ENCODE measurements around the gene HNRNPF.
"Not testable (repeated sequence)": the region's sequence is repeated elsewhere in the genome, so short reads cannot be mapped to it uniquely, and the experiment has no call there.

Gene HNRNPF

DNA sequence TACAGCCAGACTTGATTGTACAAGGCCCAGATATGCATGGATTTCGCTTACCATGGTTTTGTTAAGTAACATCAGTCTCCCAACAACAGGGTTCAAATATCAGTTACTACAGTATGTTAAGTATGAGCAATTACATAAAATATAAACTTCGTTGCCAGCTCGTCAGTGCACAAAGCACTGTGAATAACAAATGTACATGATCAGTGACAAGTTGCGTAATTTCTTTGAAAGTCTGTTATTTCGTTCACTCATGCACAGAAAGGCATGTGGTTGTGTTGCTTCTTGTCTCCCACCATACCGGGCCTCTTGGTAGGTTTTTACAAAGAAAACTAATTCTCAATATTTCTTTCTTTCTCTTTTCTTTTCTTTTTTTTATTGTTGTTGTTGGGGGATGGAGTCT lies 15.4 kb upstream of the HNRNPF start:
- no peaks in the 10 kb centered on the region for H3K36me3 ChIP-seq
- no peaks in the 10 kb centered on the region for H4K20me1 ChIP-seq
- peaks cover 38 to 66% (median 59%) of the 10 kb centered on the region in 10 experiments for H3K4me1 ChIP-seq
- H3K9ac ChIP-seq: no peak overlapping the region
- H3K27me3 ChIP-seq: no peaks in the 10 kb centered on the region
- peak in 7 of 11 experiments; percentile 41 to 88 (median 74); a peak in 12 of 22 replicates for TF ChIP-seq Cebpa-rat (IDR thresholded peaks at IDR 0.05)
- H3K4me3 ChIP-seq: no peak overlapping the region
- H3K9me3 ChIP-seq (replicated peaks in 1 of 11): peaks cover 0 to 14% (median 5%) of the 10 kb centered on the region in 11 experiments; a peak in 15 of 22 replicates
- H3K27ac ChIP-seq: peak overlapping the region in 4 of 11 experiments; percentile 8 to 52 (median 34); a peak in 6 of 22 replicates
- H3K4me2 ChIP-seq: peak overlapping the region in 5 of 11 experiments; percentile 16 to 52 (median 31); a peak in 8 of 22 replicates

DNA sequence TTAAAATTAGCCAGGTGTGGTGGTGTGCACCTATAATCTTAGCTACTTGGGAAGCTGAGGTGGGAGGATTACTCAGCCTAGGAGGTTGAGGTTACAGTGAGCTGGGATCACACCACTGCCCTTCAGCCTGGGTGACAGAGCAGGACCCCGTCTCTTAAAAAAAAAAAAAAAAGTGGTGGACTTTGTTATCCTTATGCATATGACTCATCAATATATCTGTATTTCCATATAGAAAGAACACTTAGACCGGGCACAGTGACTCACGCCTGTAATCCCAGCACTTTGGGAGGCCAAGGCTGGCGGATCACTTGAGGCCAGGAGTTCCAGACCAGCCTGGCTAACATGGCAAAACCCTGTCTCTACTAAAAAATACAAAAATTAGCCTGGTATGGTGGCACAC lies 13.0 kb upstream of the HNRNPF start:
- H3K36me3 ChIP-seq: not testable (repeated sequence)
- H3K4me1 ChIP-seq: peaks cover 50 to 71% (median 64%) of the 10 kb centered on the region in 10 experiments

DNA sequence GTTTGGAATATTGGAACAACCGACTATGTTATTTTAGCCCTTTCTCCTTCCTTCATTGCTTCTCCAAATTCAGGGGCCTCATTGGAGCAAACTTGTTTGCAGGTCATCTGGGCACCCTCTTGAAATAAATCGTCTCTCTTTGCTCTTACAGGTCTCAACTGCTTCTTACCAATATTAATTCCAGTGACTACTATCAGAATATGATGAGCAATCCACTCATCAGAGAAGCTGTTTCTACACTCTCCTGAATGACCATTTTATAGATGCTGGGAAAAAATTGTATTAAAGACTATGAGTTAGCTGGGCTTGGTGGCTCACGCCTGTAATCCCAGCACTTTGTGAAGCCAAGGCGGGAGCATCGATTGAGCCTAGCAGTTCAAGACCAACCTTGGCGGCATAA lies 12.5 kb upstream of the HNRNPF start:
- TF ChIP-seq Cebpa-rat (IDR thresholded peaks at IDR 0.05): no peak
- no peaks in the 10 kb centered on the region for H3K36me3 ChIP-seq
- peak overlapping the region; percentile 90 to 99 (median 96); a peak in 21 of 22 replicates for H3K27ac ChIP-seq
- H3K4me3 ChIP-seq: peak overlapping the region in 8 of 10 experiments; percentile 44 to 63 (median 58); a peak in 12 of 20 replicates
- no peaks in the 10 kb centered on the region for H4K20me1 ChIP-seq
- H3K27me3 ChIP-seq: no peaks in the 10 kb centered on the region
- H3K9me3 ChIP-seq (replicated peaks in 1 of 11): peaks cover 0 to 26% (median 17%) of the 10 kb centered on the region in 11 experiments; a peak in 18 of 22 replicates
- H3K4me1 ChIP-seq: peaks cover 50 to 71% (median 64%) of the 10 kb centered on the region in 10 experiments
- H3K9ac ChIP-seq: peak overlapping the region; percentile 87 to 96 (median 90); a peak in 20 of 22 replicates
- peak overlapping the region; percentile 81 to 93 (median 86) for H3K4me2 ChIP-seq

More for the DNA sequence above, 13.0 kb upstream of the HNRNPF start:
- Histone ChIP-seq H3K4me3 (peak overlapping the region in 1 of 10 experiments; percentile 58; a peak in 2 of 20 replicates), H3K27ac (peak overlapping the region in 10 of 11 experiments; percentile 90 to 99 (median 96); a peak in 18 of 22 replicates), H3K9ac (peak overlapping the region in 8 of 11 experiments; percentile 87 to 96 (median 92); a peak in 10 of 22 replicates), H3K4me2 (peak overlapping the region; percentile 81 to 93 (median 86)), H3K9me3 (replicated peaks in 1 of 11) (peaks cover 0 to 26% (median 17%) of the 10 kb centered on the region in 11 experiments; a peak in 18 of 22 replicates)
- H3K27me3 ChIP-seq, H4K20me1 ChIP-seq: not testable (repeated sequence)

DNA sequence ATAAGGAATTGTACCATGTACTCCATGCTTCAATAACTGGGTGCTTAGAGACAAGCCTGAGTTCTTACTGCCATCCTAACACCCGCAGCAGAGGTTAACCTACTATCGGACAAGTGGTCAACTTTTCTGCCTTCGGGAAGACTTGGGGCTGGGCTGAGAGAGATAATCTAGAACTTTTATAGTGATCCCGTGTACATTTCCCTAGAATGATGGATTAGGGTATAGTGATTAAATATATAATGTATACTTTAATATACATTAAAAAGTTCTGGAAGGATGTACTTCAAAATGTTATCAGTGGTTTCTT lies 12.2 kb upstream of the HNRNPF start:
- Histone ChIP-seq H3K27me3 (no peaks in the 10 kb centered on the region), H4K20me1 (no peaks in the 10 kb centered on the region), H3K9me3 (replicated peaks in 1 of 11) (peaks cover 0 to 26% (median 17%) of the 10 kb centered on the region in 11 experiments; a peak in 18 of 22 replicates), H3K36me3 (no peaks in the 10 kb centered on the region), H3K4me1 (peaks cover 50 to 71% (median 64%) of the 10 kb centered on the region in 10 experiments), H3K27ac (peak overlapping the region; percentile 90 to 99 (median 96)), H3K4me2 (peak overlapping the region; percentile 81 to 93 (median 86)), H3K4me3 (peak overlapping the region; percentile 44 to 68 (median 58)), H3K9ac (peak overlapping the region; percentile 87 to 96 (median 90))
- peak in 1 of 11 experiments; percentile 1; a peak in 3 of 22 replicates for TF ChIP-seq Cebpa-rat (IDR thresholded peaks at IDR 0.05)

DNA sequence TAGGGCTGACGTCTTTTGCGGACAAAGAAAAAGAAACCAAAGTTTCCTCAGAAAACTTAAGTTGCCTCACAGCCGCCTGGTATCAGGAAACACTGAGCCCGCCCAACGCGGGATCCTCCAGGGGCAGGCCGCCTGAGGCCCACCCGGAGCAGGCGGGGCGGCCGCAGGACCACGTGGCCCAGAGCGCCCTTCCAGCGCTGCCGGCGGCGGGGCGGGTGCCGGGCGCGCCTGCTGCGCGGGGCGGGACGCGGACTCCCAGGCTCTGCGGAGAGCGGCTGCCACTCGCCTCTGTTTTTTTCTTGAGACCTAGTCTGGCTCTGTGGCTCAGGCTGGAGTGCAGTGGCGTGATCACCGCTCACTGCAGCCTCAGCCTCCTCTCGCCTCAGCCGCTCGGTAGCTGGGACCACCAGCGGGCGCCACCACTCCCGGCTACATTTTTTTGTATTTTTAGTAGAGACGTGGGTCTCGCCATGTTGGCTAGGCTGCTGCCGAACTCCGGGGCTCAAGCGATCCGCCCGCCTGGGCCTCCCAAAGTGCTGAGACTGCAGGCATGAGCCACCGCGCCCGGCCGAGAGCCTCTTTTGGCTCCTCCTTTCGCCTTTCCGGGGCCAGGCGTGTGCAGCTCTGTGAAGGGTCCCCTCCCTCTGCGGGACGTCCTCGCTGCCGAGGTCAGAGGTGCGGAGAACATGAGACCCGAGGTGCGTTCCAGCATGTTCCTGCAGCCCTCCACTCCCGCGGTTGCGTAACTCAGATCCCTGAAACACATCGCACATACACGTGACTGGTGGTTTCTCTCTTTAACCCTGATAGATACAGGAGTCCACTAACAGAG lies 11.6 kb upstream of the HNRNPF start:
- no peaks in the 10 kb centered on the region for H4K20me1 ChIP-seq
- H3K4me2 ChIP-seq: peak overlapping the region; percentile 81 to 93 (median 86)
- peaks cover 46 to 70% (median 61%) of the 10 kb centered on the region in 10 experiments for H3K4me1 ChIP-seq
- no peaks in the 10 kb centered on the region for H3K36me3 ChIP-seq
- H3K27me3 ChIP-seq: no peaks in the 10 kb centered on the region
- H3K27ac ChIP-seq: peak overlapping the region; percentile 90 to 99 (median 96)
- peak overlapping the region; percentile 44 to 68 (median 58) for H3K4me3 ChIP-seq
- peak overlapping the region; percentile 87 to 96 (median 90) for H3K9ac ChIP-seq
- peaks cover 0 to 26% (median 17%) of the 10 kb centered on the region in 11 experiments; a peak in 18 of 22 replicates for H3K9me3 ChIP-seq (replicated peaks in 1 of 11)
- TF ChIP-seq Cebpa-rat (IDR thresholded peaks at IDR 0.05): peak; percentile 46 to 97 (median 91); a peak in 19 of 22 replicates

DNA sequence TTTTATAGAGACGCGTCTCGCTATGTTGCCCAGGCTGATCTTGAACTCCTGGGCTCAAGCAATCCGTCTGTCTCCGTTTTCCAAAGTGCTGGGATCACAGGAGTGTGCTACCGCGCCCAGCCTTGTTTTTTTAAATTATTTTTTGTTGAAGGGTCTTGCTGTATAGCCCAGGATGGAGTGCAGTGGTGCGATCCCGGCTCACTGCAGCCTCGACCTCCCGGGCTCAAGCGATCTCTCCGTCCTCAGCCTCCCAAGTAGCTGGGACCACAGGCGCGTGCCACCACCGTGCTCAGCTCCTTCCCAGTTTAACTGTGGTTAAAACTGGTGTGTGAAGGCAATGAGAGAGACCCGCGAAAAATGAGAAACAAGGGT lies 11.0 kb upstream of the HNRNPF start:
- H3K27ac ChIP-seq: peak overlapping the region; percentile 90 to 99 (median 96)
- no peaks in the 10 kb centered on the region for H3K36me3 ChIP-seq
- peaks cover 0 to 26% (median 17%) of the 10 kb centered on the region in 11 experiments; a peak in 18 of 22 replicates for H3K9me3 ChIP-seq (replicated peaks in 1 of 11)
- no peaks in the 10 kb centered on the region for H4K20me1 ChIP-seq
- H3K27me3 ChIP-seq: no peaks in the 10 kb centered on the region
- peak overlapping the region; percentile 81 to 93 (median 86) for H3K4me2 ChIP-seq
- H3K4me3 ChIP-seq: peak overlapping the region; percentile 44 to 68 (median 58)
- no peak for TF ChIP-seq Cebpa-rat (IDR thresholded peaks at IDR 0.05)
- H3K4me1 ChIP-seq: peaks cover 46 to 76% (median 61%) of the 10 kb centered on the region in 10 experiments
- H3K9ac ChIP-seq: peak overlapping the region; percentile 87 to 96 (median 90)

DNA sequence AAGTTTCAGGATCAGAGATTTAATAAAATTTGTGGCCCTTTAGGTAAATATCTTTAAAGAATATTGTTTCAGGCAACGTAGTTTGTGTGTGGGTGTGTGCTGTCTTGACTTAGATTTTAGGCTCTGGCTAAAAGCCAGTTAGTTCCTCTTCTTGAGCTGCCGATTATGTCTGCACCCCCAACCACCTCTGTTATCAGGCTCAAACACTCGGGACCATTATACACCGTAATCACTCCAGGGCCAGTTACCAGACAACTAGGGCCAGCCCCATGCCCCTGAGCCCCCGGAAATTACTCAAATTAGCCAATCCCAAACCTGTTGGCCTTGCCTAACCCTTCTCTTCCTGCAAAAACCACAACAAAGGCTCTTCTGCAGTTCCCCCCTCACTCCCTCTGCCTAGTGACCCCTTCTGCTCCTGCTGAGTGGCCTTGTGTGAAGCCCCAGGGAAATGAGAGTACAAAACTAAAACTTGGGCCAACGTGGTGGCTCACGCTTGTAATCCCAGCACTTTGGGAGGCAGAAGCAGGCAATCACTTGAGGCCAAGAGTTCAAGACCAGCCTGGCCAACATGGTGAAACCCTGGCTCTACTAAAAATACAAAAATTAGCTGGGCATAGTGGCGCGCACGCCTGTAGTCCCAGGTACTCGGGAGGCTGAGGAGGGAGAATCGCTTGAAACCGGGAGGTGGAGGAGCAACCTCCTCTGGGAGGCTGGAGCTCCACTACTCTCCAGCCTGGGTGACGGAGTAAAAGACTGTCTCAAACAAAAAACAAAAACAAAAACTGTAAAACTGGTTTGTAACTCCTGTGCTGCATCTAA lies 9.2 kb upstream of the HNRNPF start:
- Histone ChIP-seq H3K9ac (peak overlapping the region; percentile 63 to 94 (median 79); a peak in 21 of 22 replicates), H3K4me2 (peak overlapping the region; percentile 69 to 91 (median 84))
- peak in 9 of 11 experiments; percentile 77 to 98 (median 94); a peak in 17 of 22 replicates for TF ChIP-seq Cebpa-rat (IDR thresholded peaks at IDR 0.05)

DNA sequence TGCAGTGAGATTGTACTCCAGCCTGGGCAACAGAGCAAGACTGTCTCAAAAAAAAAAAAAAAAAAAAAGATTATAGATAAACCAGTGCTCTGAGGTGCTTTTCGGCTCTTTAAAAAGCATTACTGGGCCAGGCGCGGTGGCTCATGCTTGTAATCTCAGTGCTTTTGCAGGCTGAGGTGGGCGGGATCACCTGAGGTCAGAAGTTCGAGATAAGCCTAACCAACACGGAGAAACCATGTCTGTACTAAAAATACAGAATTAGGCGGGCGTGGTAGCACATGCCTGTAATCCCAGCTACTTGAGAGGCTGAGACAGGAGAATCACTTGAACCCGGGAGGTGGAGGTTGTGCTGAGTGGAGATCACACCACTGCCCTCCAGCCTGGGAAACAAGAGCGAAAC lies 6.6 kb upstream of the HNRNPF start:
- Histone ChIP-seq H3K4me2 (peak overlapping the region in 3 of 11 experiments; percentile 9 to 18 (median 14); a peak in 1 of 22 replicates), H3K9ac (no peak overlapping the region), H3K27ac (peak overlapping the region in 7 of 11 experiments; percentile 2 to 98 (median 52); a peak in 10 of 22 replicates), H3K4me3 (no peak overlapping the region), H3K9me3 (replicated peaks in 1 of 11) (peaks cover 0 to 19% (median 17%) of the 10 kb centered on the region in 11 experiments; a peak in 18 of 22 replicates), H3K4me1 (peaks cover 35 to 83% (median 46%) of the 10 kb centered on the region in 10 experiments), H4K20me1 (no peaks in the 10 kb centered on the region), H3K27me3 (no peaks in the 10 kb centered on the region), H3K36me3 (no peaks in the 10 kb centered on the region)
- TF ChIP-seq Cebpa-rat (IDR thresholded peaks at IDR 0.05): no peak

More for the DNA sequence above, 9.2 kb upstream of the HNRNPF start:
- Histone ChIP-seq H3K27ac (peak overlapping the region; percentile 65 to 99 (median 96); a peak in 21 of 22 replicates), H3K27me3 (no peaks in the 10 kb centered on the region), H3K9me3 (replicated peaks in 1 of 11) (peaks cover 0 to 19% (median 17%) of the 10 kb centered on the region in 11 experiments; a peak in 18 of 22 replicates), H3K36me3 (no peaks in the 10 kb centered on the region), H3K4me1 (peaks cover 45 to 81% (median 52%) of the 10 kb centered on the region in 10 experiments), H3K4me3 (peak overlapping the region in 7 of 10 experiments; percentile 18 to 57 (median 21); a peak in 9 of 20 replicates), H4K20me1 (no peaks in the 10 kb centered on the region)

All from BLaER1 treated with 17β-estradiol and CSF1 and Interleukin-3, amounts not matched to agents 10 nM and 100 nM (cell line).